ENCODE data around the gene ARFGAP1.

Gene ARFGAP1

DNA sequence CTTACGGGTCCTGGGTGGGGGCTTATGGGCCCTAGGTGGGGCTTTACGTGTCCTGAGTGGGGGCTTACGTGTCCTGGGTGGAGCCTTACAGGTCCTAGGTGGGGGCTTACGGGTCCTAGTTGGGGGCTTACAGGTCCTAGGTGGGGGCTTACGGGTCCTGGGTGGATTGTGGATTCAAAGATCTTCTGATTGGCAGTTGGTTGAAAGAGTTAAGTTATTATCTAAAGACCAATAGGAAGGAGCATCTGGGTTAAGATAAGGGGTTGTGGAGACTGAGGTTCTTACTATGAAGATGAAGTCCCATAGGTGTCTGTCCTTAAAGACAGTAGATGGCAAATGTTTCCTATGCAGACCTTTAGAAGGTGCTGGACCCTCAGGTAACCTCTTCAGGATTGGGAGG lies 45.4 kb upstream of the ARFGAP1 start:
- no peak overlapping the region for H3K4me3 ChIP-seq (ENCODE audit: low read depth, low read length)
- TF ChIP-seq, protein P1, sequence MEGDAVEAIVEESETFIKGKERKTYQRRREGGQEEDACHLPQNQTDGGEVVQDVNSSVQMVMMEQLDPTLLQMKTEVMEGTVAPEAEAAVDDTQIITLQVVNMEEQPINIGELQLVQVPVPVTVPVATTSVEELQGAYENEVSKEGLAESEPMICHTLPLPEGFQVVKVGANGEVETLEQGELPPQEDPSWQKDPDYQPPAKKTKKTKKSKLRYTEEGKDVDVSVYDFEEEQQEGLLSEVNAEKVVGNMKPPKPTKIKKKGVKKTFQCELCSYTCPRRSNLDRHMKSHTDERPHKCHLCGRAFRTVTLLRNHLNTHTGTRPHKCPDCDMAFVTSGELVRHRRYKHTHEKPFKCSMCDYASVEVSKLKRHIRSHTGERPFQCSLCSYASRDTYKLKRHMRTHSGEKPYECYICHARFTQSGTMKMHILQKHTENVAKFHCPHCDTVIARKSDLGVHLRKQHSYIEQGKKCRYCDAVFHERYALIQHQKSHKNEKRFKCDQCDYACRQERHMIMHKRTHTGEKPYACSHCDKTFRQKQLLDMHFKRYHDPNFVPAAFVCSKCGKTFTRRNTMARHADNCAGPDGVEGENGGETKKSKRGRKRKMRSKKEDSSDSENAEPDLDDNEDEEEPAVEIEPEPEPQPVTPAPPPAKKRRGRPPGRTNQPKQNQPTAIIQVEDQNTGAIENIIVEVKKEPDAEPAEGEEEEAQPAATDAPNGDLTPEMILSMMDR (IDR thresholded peaks at IDR 0.05; ENCODE audit: borderline replicate concordance, insufficient read depth, low read depth, low read length): no peak

DNA sequence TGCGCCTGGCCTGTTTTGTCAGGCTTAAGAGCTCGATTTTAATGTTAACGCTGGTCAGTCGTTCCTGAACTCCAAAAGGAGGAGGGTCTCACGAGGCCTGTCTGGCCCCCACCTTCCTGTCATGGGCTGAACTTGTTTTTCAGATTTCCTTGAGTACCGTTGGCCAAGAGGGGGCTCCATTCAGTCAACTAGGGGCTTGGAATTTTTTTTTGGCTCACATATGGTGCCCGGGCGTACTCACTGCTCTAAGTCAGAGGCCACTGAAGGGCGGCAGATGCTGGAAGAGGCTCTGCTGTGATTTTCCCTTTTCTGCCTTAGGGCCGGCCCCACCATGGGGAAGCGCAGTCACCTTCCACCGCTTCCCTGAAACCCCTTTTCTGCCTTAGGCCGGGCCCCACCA lies 43.8 kb upstream of the ARFGAP1 start:
- no peak overlapping the region for H3K4me3 ChIP-seq (ENCODE audit: low read depth, low read length)
- TF ChIP-seq, protein P1 (IDR thresholded peaks at IDR 0.05; ENCODE audit: borderline replicate concordance, insufficient read depth, low read depth, low read length): no peak

DNA sequence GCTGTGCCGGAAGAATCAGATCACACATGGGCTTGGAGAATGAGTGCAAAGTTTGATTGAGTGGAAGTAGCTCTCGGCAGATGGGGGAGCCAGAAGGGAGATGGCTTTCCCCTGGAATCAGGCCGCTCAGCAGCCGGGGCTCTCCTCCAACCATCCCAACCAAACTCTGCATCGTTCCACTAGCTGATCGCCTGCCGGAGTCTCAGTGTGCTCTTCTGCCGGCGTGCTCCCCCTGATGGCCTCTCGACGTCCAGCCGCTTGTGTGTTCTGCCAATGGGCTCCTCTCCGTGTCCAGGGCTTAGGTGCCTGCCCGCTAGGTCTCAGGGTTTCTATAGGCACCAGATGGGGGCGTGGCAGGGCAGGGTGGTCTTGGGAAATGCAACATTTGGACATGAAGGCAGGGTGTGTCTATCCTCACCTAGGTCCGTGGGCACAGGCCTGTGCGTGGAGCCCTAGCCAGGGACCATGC lies 41.8 kb upstream of the ARFGAP1 start:
- H3K4me3 ChIP-seq (ENCODE audit: low read depth, low read length): no peak overlapping the region
- TF ChIP-seq, protein P1 (IDR thresholded peaks at IDR 0.05; ENCODE audit: borderline replicate concordance, insufficient read depth, low read depth, low read length): 0 out of 2 replicates have a peak, but pooled peaks have one; percentile 12

DNA sequence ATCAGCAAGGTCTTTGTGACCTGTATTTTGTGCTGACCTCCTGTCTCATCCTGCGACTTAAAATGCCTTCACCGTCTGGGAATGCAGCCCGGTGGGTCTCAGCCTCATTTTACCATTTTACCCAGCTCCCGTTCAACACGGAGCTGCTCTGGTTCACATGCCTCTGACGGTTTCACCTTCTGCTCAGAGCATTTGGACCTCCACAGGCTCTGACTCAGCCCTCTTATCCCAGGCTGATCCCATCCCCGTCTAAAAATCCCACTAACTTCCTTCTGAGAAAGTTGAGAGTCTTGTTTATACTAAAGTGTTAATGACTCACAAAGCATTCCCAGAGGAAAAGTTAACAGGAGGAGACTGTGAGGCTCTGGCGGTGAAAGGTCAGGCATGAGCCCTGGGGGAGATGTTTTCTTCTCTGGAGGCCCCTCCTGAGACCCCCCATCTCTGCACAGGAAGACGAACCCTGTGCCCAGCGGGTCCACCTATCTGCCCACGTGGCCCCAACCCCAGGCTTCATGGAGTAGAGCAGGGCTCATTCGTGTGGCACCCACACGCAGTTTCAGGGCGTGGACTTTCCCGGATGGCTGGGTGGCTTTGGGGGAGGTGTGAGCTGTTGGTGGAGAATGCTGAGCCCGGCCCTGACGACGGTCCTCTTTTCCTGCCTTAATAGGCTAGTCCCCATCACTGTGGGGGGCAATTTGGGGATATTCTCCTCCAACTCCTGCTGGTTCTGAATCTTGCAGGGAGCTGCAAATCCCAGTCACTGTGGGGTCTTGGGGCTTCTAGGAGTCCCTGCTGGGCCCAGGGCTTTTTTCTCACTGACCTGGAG lies 40.2 kb upstream of the ARFGAP1 start:
- no peak overlapping the region for H3K4me3 ChIP-seq (ENCODE audit: low read depth, low read length)
- TF ChIP-seq, protein P1 (IDR thresholded peaks at IDR 0.05; ENCODE audit: borderline replicate concordance, insufficient read depth, low read depth, low read length): no peak

DNA sequence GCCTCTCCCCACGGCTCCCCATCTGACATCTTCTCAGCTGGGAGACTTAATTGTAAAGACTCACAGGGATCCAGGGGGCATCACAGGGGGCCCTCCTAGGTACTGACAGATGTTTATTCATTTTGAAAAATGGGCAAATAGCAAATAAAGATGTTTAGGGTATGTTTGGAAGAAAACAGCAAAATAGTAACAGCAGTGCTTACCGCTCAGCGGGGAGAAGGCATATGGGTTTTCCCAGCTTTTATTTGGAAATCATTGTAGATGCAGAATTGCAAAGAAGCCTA lies 39.6 kb upstream of the ARFGAP1 start:
- no peak overlapping the region for H3K4me3 ChIP-seq (ENCODE audit: low read depth, low read length)
- TF ChIP-seq, protein P1 (IDR thresholded peaks at IDR 0.05; ENCODE audit: borderline replicate concordance, insufficient read depth, low read depth, low read length): no peak

DNA sequence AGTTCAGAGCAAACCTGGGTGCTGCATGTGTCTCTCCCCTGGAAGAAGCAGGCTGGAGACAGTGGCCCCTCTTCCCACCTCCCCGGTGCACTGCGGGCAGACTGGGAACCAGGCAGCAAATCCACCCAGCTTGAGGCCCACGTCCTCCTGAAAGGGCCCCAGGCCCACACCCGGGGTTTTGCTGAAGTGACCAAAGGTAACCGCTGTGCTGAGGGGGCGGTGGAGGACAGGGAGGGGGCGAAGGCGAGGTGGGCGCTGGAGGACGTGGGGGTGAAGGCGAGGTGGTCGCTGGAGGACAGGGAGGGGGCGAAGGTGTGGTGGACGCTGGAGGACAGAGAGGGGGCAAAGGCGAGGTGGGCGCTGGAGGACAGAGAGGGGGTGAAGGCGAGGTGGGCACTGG lies 38.7 kb upstream of the ARFGAP1 start:
- H3K4me3 ChIP-seq (ENCODE audit: low read depth, low read length): no peak overlapping the region
- TF ChIP-seq, protein P1 (IDR thresholded peaks at IDR 0.05; ENCODE audit: borderline replicate concordance, insufficient read depth, low read depth, low read length): no peak

DNA sequence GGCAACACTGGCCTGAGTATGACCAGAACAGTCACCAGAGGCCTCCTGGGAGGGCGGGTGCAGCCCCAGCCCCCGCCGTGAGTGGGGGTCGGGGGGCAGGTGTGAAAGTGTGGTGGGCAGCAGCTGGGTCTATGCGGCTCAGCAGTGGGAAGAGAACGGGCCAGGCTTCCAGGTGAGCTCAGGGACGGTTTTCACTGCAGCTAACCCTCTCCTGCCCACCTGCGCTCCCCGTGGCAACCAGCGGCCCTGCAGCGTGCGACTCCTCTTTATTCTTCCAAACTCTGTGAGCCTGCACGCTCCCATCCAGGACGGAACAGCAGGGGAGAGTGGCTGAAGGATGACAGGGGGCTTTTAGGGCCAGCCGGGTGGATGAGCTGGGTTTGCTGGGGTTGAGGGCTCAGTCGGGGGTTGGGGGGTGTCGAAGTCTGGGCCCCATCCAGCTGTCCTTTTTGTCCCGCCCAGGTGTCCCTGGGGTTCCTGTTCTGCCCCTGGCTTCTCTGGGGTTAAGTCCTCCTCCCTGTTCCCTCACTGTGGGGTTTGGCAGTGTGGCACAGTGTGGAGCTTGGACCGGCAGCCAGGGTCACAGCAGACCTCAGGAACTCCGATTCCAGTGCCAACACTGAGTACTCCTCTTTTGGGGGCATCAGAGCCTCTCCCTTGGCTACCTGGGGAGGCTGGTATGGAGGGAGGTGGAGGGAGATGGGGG lies 37.8 kb upstream of the ARFGAP1 start:
- TF ChIP-seq, protein P1 (IDR thresholded peaks at IDR 0.05; ENCODE audit: borderline replicate concordance, insufficient read depth, low read depth, low read length): peak; percentile 81
- no peak overlapping the region for H3K4me3 ChIP-seq (ENCODE audit: low read depth, low read length)
